Spinal cord (tissue), 10 donors: Measurements from ENCODE around the gene TRAPPC13. TPM values are rescaled to one million over a fixed set of nuclear protein-coding genes. Genes with fewer than 3 reads are reported as not detected.

Experiments used
- DNase-seq, 6 donors: peaks; one replicate each; pipeline versions ENCODE4 v3.0.0 to v3.0.0-alpha.2; 2013 to 2015; ENCODE audit warnings: low spot score in 6 of 6, low read depth in 4 of 6
- H3K27ac ChIP-seq: one replicate; pipeline ENCODE4 v1.5.1; 2013; ENCODE audit warnings: low read depth, low read length, control low read depth
- H3K27me3 ChIP-seq: one replicate; pipeline ENCODE4 v1.6.1; 2013; ENCODE audit warnings: low read length; ENCODE audit not compliant: control insufficient read depth, insufficient read depth
- H3K36me3 ChIP-seq: one replicate; pipeline ENCODE4 v1.6.1; 2013; ENCODE audit warnings: low read length; ENCODE audit not compliant: control insufficient read depth, insufficient read depth
- H3K4me1 ChIP-seq: one replicate; pipeline ENCODE4 v1.6.1; 2013; ENCODE audit warnings: low read length; ENCODE audit not compliant: control insufficient read depth, insufficient read depth
- H3K4me3 ChIP-seq: one replicate; pipeline ENCODE4 v1.5.1; 2013; ENCODE audit warnings: low read depth, low read length, control low read depth
- H3K9me3 ChIP-seq: one replicate; pipeline ENCODE4 v1.6.1; 2013; ENCODE audit warnings: low read length; ENCODE audit not compliant: control insufficient read depth, insufficient read depth
- WGBS: methylation state at CpG from one replicate; pipeline ENCODE4 v1.1.5; 2013; ENCODE audit warnings: missing lambda C conversion rate; ENCODE audit not compliant: insufficient coverage; 5-methylcytosine and 5-hydroxymethylcytosine counted together
- polyA plus RNA-seq, 2 donors: library from polyadenylated mRNA; unstranded; fragments of 120-200 nt; gene quantifications; one replicate each; pipeline ENCODE4 v1.2.1, GENCODE V29; 2013; ENCODE audit not compliant: insufficient read length in 2 of 2
- small RNA-seq: library from RNA; depleted of rRNA; stranded (forward); fragments of <200 nt; gene quantifications from one replicate; pipeline ENCODE3, GENCODE V24; 2014; ENCODE audit warnings: low replicate concordance
- total RNA-seq, 2 donors: library from RNA; depleted of rRNA in 1 of 2; stranded (reverse); fragments of 120-200 nt in 1 of 2; fragments of >200 nt in 1 of 2; gene quantifications; one replicate each; pipeline versions ENCODE4 v1.2.3 to v1.2.4, GENCODE V29; 2013 to 2014
- donor health status: healthy.

Gene TRAPPC13
- total and polyA plus RNA-seq, 4 donors, result 33.2 to 55.6 (median 37.5) TPM

- no peaks in the 10 kb centered on the region for H3K27me3 ChIP-seq
- peaks cover 17% of the 10 kb centered on the region for H3K36me3 ChIP-seq
- H3K27ac ChIP-seq, result no peak overlapping the region
- 96% methylated on average over 2 of the region's 2 CpGs for WGBS
- H3K4me3 ChIP-seq, result no peak overlapping the region
- no peaks in the 10 kb centered on the region for H3K9me3 ChIP-seq
- no peak for DNase-seq
- no peaks in the 10 kb centered on the region for H3K4me1 ChIP-seq
Measured at GRCh38 chr5:65704621-65705239, 79.9 kb downstream of the TRAPPC13 start.

GRCh38 chr5:65707663-65708062 is 82.8 kb downstream of the TRAPPC13 start:
- WGBS, result no CpG with 5 or more reads among the region's 4 CpGs
- Histone ChIP-seq H3K27ac (no peak overlapping the region), H3K4me3 (no peak overlapping the region), H3K9me3 (no peaks in the 10 kb centered on the region), H3K4me1 (no peaks in the 10 kb centered on the region), H3K36me3 (peaks cover 17% of the 10 kb centered on the region), H3K27me3 (no peaks in the 10 kb centered on the region)
- no peak for DNase-seq

- Histone ChIP-seq H3K27me3 (no peaks in the 10 kb centered on the region), H3K4me1 (no peaks in the 10 kb centered on the region), H3K4me3 (no peak overlapping the region), H3K27ac (no peak overlapping the region), H3K36me3 (peaks cover 18% of the 10 kb centered on the region), H3K9me3 (no peaks in the 10 kb centered on the region)
- no CpG with 5 or more reads among the region's 4 CpGs for WGBS
- DNase-seq, result no peak
Measured at GRCh38 chr5:65708145-65708544, 83.3 kb downstream of the TRAPPC13 start.

Small RNAs within 50 kb of the gene (small RNA-seq; reads per million reads assigned to genes)
- gene RNU6-540P, result not detected

Other genes with a start within 250 kb of the TRAPPC13 start
- gene ADAMTS6, start 143.1 kb upstream of the TRAPPC13 start, total RNA-seq, result 10 to 100 TPM; 20.3 to 22.0 TPM
- 1 to 10 TPM; 5.3 to 6.9 TPM for gene ADAMTS6, start 143.1 kb upstream of the TRAPPC13 start, polyA plus RNA-seq
- 10 to 100 TPM; 13.8 to 16.0 TPM for gene CENPK, start 61.9 kb upstream of the TRAPPC13 start, total RNA-seq
- 10 to 100 TPM; 17.5 to 18.3 TPM for gene CENPK, start 61.9 kb upstream of the TRAPPC13 start, polyA plus RNA-seq
- gene PPWD1, start 61.7 kb upstream of the TRAPPC13 start, total RNA-seq, result 10 to 100 TPM; 48.0 to 66.7 TPM
- gene PPWD1, start 61.7 kb upstream of the TRAPPC13 start, polyA plus RNA-seq, result 10 to 100 TPM; 49.7 to 56.7 TPM
- 10 to 100 TPM; 38.3 to 79.5 TPM for gene TRIM23, start 694 bp upstream of the TRAPPC13 start, total RNA-seq
- gene TRIM23, start 694 bp upstream of the TRAPPC13 start, polyA plus RNA-seq, result 10 to 100 TPM; 29.7 to 42.3 TPM
- gene SHLD3, start within 50 bp of the TRAPPC13 start, total RNA-seq, result 1 to 10 TPM; 4.8 to 6.2 TPM
- 1 to 10 TPM; 4.3 to 4.6 TPM for gene SHLD3, start within 50 bp of the TRAPPC13 start, polyA plus RNA-seq
- 10 to 100 TPM; 13.1 to 42.7 TPM for gene SGTB, start 97.1 kb downstream of the TRAPPC13 start, total RNA-seq
- gene SGTB, start 97.1 kb downstream of the TRAPPC13 start, polyA plus RNA-seq, result 10 to 100 TPM; 20.2 to 30.3 TPM
- gene NLN, start 97.2 kb downstream of the TRAPPC13 start, total RNA-seq, result 10 to 100 TPM; 21.7 to 38.6 TPM
- 10 to 100 TPM; 22.3 to 26.1 TPM for gene NLN, start 97.2 kb downstream of the TRAPPC13 start, polyA plus RNA-seq